Activated naive CD8-positive, alpha-beta T cell treated with anti-CD3 and anti-CD28 coated beads, Interleukin-2, amount 50 U/mL, for 24 hours (primary cell): ENCODE results near the gene TSHZ1.

ENCODE experiments used
- ATAC-seq: fragments of 150-1000 bp; cut with Tn5 transposase; one replicate; pipeline ENCODE4 v1.10.0; 2021
- DNase-seq: peaks from one replicate; pipeline ENCODE4 v3.0.0; 2021
- H3K27ac Mint-ChIP-seq: one replicate; pipeline ENCODE4 v1.8.0; 2021; ENCODE audit warnings: mild to moderate bottlenecking, mixed read lengths
- H3K27me3 Mint-ChIP-seq: one replicate; pipeline ENCODE4 v1.8.0; 2021; ENCODE audit warnings: mixed read lengths
- H3K36me3 Mint-ChIP-seq: one replicate; pipeline ENCODE4 v1.8.0; 2021; ENCODE audit warnings: low read depth, mixed read lengths
- H3K4me1 Mint-ChIP-seq: one replicate; pipeline ENCODE4 v1.8.0; 2021; ENCODE audit warnings: mixed read lengths
- H3K4me3 Mint-ChIP-seq: one replicate; pipeline ENCODE4 v1.8.0; 2021; ENCODE audit warnings: mild to moderate bottlenecking, moderate library complexity, mixed read lengths
- H3K9me3 Mint-ChIP-seq: one replicate; pipeline ENCODE4 v1.8.0; 2021; ENCODE audit warnings: mixed read lengths

Gene TSHZ1

GRCh38 chr18:75285876-75286275 is 75.3 kb downstream of the TSHZ1 start:
- no peaks in the 10 kb centered on the region for H3K9me3 Mint-ChIP-seq
- no peak for DNase-seq
- H3K4me1 Mint-ChIP-seq = no peaks in the 10 kb centered on the region
- no peak for ATAC-seq
- no peaks in the 10 kb centered on the region for H3K27me3 Mint-ChIP-seq
- H3K36me3 Mint-ChIP-seq = peaks cover 16% of the 10 kb centered on the region
- no peak overlapping the region for H3K27ac Mint-ChIP-seq
- H3K4me3 Mint-ChIP-seq = no peak overlapping the region

DNA sequence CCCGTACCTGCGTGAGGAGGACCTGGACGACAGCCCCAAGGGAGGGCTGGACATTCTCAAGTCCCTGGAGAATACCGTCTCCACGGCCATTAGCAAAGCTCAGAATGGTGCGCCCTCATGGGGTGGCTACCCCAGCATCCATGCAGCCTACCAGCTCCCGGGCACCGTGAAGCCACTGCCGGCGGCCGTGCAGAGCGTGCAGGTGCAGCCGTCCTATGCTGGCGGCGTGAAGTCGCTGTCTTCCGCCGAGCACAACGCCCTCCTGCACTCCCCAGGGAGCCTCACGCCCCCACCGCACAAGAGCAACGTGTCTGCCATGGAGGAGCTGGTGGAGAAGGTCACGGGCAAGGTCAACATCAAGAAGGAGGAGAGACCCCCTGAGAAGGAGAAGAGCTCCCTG is 76.4 kb downstream of the TSHZ1 start:
- Mint-ChIP-seq H3K9me3 (no peaks in the 10 kb centered on the region), H3K27me3 (no peaks in the 10 kb centered on the region), H3K36me3 (peaks cover 14% of the 10 kb centered on the region), H3K27ac (no peak overlapping the region), H3K4me3 (no peak overlapping the region), H3K4me1 (no peaks in the 10 kb centered on the region)
- no peak for DNase-seq
- ATAC-seq = no peak

GRCh38 chr18:75287700-75288099 is 77.1 kb downstream of the TSHZ1 start:
- Mint-ChIP-seq H3K36me3 (peaks cover 14% of the 10 kb centered on the region), H3K27me3 (no peaks in the 10 kb centered on the region), H3K4me1 (no peaks in the 10 kb centered on the region), H3K27ac (no peak overlapping the region), H3K4me3 (no peak overlapping the region), H3K9me3 (no peaks in the 10 kb centered on the region)
- DNase-seq (no peak), ATAC-seq (no peak)

DNA sequence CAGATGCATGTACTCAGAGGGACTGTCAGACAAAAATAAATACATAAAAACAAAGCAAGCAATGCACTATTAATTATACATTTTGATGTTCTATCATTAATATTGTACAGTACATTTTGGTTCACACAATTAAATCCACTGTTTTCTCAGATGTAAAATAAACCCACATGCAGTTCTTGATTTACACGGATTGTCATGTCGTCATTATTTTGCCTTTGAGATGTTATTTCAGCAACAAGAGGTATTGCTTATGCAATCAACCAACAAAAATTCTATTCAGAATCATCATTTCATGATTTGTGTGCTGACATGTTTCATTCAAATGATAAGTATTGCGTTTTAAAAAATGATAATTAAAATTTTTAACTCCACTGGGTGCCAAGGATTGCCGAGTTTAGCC is 79.2 kb downstream of the TSHZ1 start:
- Mint-ChIP-seq H3K27ac (no peak overlapping the region), H3K9me3 (no peaks in the 10 kb centered on the region), H3K4me1 (no peaks in the 10 kb centered on the region), H3K36me3 (peaks cover 14% of the 10 kb centered on the region), H3K4me3 (no peak overlapping the region), H3K27me3 (no peaks in the 10 kb centered on the region)
- ATAC-seq = no peak
- DNase-seq = no peak

DNA sequence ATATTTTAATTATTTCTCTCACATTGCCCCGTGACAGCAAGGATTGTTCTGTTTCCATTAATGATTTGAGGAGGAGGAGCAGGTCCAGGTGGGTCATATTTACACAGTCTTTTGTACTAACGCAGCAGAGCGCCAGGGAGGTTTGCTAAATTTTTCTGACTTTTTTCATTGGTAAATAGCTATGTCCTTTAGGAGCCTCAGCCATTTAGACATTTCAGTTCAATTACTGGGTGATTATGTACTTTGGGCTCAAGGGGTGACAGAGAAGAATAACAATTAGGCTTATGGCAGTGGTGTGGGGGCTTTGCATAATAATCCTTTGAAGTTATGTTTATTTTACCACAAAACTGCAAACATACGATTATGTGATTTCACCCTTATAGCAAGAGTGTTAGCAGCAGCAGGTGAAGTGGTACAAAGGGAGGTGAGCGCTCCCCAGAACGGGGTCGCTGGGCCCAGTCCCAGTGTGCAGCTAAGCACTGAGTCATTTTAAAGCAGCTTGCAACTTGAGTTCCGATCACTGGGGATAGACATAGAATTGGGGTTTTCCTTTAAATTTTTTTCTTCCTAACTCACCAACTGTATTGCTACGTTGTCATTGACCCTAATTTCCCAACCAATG is 80.3 kb downstream of the TSHZ1 start:
- H3K27me3 Mint-ChIP-seq = no peaks in the 10 kb centered on the region

DNA sequence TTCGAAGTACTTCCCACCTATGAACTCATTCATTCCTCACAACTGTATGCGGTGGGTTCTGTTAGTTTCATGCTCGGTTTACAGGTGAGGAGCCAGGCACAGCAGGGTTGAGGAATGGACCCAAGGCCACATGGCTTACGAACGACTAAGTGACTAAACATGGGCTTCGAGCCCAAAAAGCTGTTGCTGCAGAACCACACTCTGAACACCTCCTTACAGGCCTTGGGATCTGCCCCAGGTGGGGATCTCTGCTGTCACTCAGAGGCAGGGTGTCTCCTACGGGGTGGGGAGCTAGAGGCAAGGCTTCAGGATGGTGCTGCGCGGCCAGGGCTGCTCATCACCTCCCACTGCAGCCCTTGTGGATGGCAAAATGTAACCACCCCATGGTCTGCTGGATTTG is 80.9 kb downstream of the TSHZ1 start:
- no peak for DNase-seq
- Mint-ChIP-seq H3K27me3 (no peaks in the 10 kb centered on the region), H3K4me3 (no peak overlapping the region), H3K4me1 (no peaks in the 10 kb centered on the region), H3K27ac (no peak overlapping the region), H3K9me3 (no peaks in the 10 kb centered on the region), H3K36me3 (peaks cover 6% of the 10 kb centered on the region)
- no peak for ATAC-seq

More for the DNA sequence above, 80.3 kb downstream of the TSHZ1 start:
- Mint-ChIP-seq H3K4me1 (no peaks in the 10 kb centered on the region), H3K27ac (no peak overlapping the region), H3K4me3 (no peak overlapping the region), H3K9me3 (no peaks in the 10 kb centered on the region), H3K36me3 (peaks cover 8% of the 10 kb centered on the region)
- DNase-seq (no peak), ATAC-seq (no peak)

DNA sequence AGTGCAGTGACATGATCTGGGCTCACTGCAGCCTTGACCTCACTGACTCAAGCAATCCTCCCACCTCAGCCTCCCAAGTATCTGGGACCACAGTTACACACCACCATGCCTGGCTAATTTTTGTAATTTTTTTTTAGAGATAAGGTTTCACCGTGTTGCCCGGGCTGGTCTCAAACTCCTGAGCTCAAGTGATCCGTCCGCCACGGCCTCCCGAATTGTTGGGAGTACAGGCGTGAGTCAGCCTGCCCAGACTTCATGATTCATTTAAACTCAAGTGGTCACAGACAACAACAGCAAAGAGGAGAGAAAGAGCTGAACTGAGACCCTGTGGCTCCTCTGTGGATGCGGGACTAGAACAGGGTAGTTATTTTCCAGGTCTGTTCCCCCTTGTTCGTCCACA is 83.0 kb downstream of the TSHZ1 start:
- DNase-seq = no peak
- no peaks in the 10 kb centered on the region for H3K27me3 Mint-ChIP-seq
- no peak overlapping the region for H3K4me3 Mint-ChIP-seq
- H3K4me1 Mint-ChIP-seq = no peaks in the 10 kb centered on the region
- no peak for ATAC-seq
- peaks cover 3% of the 10 kb centered on the region for H3K36me3 Mint-ChIP-seq
- no peak overlapping the region for H3K27ac Mint-ChIP-seq
- no peaks in the 10 kb centered on the region for H3K9me3 Mint-ChIP-seq

GRCh38 chr18:75297731-75298130 is 87.1 kb downstream of the TSHZ1 start:
- Mint-ChIP-seq H3K36me3 (no peaks in the 10 kb centered on the region), H3K27ac (no peak overlapping the region), H3K4me3 (no peak overlapping the region), H3K4me1 (no peaks in the 10 kb centered on the region), H3K27me3 (no peaks in the 10 kb centered on the region), H3K9me3 (no peaks in the 10 kb centered on the region)
- DNase-seq = no peak
- no peak for ATAC-seq

DNA sequence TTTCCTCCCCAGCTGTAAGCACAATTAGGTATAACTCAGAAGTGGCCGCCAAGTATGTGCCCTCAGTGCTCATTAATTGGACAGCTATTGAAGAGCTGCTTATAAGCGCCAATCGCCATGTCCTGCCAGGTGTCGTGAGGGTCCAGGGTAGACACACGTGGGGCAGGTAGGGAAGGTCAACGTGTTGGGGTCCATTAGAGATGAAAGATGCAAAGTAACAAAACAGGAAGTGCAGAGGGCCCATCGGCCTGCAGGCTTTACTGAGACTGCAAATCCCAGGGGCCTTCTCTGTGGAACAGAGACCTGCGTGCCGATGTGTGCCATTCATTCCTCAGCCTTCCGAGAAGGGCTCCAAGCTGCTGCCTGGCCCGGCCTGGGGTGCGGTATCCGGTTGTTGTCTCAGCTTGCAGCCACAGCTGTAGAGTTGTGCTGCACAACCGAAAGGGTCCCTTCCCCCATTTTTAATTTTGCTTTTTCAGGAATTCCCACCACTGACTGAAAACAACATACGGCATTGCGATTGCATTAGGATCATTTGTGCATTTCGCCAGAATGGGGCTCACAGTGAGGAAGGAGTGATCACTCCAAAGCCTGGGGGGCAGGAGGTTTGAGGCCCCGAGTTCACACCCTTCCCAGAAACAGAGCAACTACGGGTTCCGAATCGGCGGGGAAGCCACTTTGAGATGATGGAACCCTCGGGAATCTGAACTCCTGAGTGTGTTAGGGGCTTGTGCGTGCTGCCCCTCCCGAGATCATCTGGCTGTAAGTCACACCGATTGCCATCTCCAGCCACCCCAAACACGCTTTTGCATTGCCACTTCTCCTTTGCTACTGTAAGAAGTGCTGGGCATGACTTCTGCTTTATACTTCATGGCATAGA is 94.3 kb downstream of the TSHZ1 start:
- H3K4me3 Mint-ChIP-seq = no peak overlapping the region
- no peaks in the 10 kb centered on the region for H3K9me3 Mint-ChIP-seq

GRCh38 chr18:75305984-75306383 is 95.4 kb downstream of the TSHZ1 start:
- ATAC-seq = no peak
- Mint-ChIP-seq H3K27ac (no peak overlapping the region), H3K4me1 (no peaks in the 10 kb centered on the region), H3K4me3 (no peak overlapping the region), H3K27me3 (peaks cover 2% of the 10 kb centered on the region), H3K9me3 (no peaks in the 10 kb centered on the region), H3K36me3 (no peaks in the 10 kb centered on the region)
- no peak for DNase-seq

More for the DNA sequence above, 94.3 kb downstream of the TSHZ1 start:
- no peaks in the 10 kb centered on the region for H3K36me3 Mint-ChIP-seq
- no peak overlapping the region for H3K27ac Mint-ChIP-seq
- peaks cover 2% of the 10 kb centered on the region for H3K27me3 Mint-ChIP-seq
- ATAC-seq = no peak
- DNase-seq = no peak
- no peaks in the 10 kb centered on the region for H3K4me1 Mint-ChIP-seq

GRCh38 chr18:75307530-75307929 is 96.9 kb downstream of the TSHZ1 start:
- no peaks in the 10 kb centered on the region for H3K36me3 Mint-ChIP-seq
- ATAC-seq (no peak), DNase-seq (no peak)
- no peak overlapping the region for H3K27ac Mint-ChIP-seq
- H3K4me3 Mint-ChIP-seq = no peak overlapping the region
- peaks cover 2% of the 10 kb centered on the region for H3K27me3 Mint-ChIP-seq
- H3K4me1 Mint-ChIP-seq = no peaks in the 10 kb centered on the region
- H3K9me3 Mint-ChIP-seq = no peaks in the 10 kb centered on the region

- Mint-ChIP-seq H3K27me3 (peaks cover 2% of the 10 kb centered on the region), H3K4me1 (no peaks in the 10 kb centered on the region), H3K9me3 (no peaks in the 10 kb centered on the region), H3K36me3 (no peaks in the 10 kb centered on the region), H3K27ac (no peak overlapping the region), H3K4me3 (no peak overlapping the region)
- ATAC-seq (no peak), DNase-seq (no peak)
Observed at GRCh38 chr18:75309564-75309963, 99.0 kb downstream of the TSHZ1 start.

DNA sequence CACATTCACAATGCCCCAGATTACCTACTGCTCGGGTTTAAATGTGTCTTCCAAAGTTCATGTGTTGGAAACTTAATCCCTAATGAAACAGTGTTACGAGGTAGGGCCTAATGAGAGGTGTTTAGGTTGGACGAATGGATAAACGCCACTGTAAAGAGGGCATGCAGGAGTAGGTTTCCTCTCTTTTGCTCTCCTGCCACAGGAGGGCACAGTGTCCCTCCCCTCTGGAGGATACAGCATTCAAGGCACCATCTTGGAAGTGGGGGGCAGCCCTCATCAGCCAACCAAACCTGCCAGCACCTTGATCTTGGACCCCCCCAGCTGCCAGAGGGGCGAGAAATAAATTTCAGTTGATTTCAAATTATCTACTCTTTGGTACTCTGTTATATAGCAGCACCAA is 103.5 kb downstream of the TSHZ1 start:
- no peak for ATAC-seq
- no peaks in the 10 kb centered on the region for H3K4me1 Mint-ChIP-seq
- peaks cover 2% of the 10 kb centered on the region for H3K27me3 Mint-ChIP-seq
- H3K36me3 Mint-ChIP-seq = no peaks in the 10 kb centered on the region
- no peak overlapping the region for H3K4me3 Mint-ChIP-seq
- H3K27ac Mint-ChIP-seq = no peak overlapping the region
- no peaks in the 10 kb centered on the region for H3K9me3 Mint-ChIP-seq
- no peak for DNase-seq

GRCh38 chr18:75314606-75315005 is 104.0 kb downstream of the TSHZ1 start:
- no peaks in the 10 kb centered on the region for H3K4me1 Mint-ChIP-seq
- H3K27me3 Mint-ChIP-seq = no peaks in the 10 kb centered on the region
- DNase-seq = no peak
- no peaks in the 10 kb centered on the region for H3K9me3 Mint-ChIP-seq
- ATAC-seq = no peak
- no peak overlapping the region for H3K27ac Mint-ChIP-seq
- no peak overlapping the region for H3K4me3 Mint-ChIP-seq
- no peaks in the 10 kb centered on the region for H3K36me3 Mint-ChIP-seq

DNA sequence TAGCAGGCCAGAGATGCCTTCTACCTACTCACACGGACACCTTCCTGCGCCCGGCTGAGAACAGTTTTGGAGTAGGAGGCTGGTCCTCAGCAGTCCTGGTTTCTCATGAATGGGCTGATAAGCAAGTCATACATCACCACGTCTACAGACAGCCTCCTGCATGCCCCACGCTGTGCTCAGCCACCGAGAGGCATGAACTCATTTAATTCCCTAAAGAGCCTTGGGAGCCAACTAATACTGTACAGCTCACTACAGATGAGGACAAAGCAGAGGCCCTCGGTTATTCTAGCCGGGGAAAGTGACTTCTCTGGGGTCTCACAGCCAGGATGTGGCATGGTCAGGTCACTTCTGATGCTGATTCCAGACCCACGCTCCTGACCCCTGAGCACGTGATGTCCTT is 105.6 kb downstream of the TSHZ1 start:
- no peak for DNase-seq
- Mint-ChIP-seq H3K27ac (no peak overlapping the region), H3K27me3 (no peaks in the 10 kb centered on the region)

More for the DNA sequence above, 105.6 kb downstream of the TSHZ1 start:
- H3K9me3 Mint-ChIP-seq = no peaks in the 10 kb centered on the region
- no peaks in the 10 kb centered on the region for H3K36me3 Mint-ChIP-seq
- no peaks in the 10 kb centered on the region for H3K4me1 Mint-ChIP-seq
- H3K4me3 Mint-ChIP-seq = no peak overlapping the region
- no peak for ATAC-seq
